Urothelium cell line (cell line): ENCODE measurements around the gene TRIM47.
"Not testable (repeated sequence)": the region's sequence is repeated elsewhere in the genome, so short reads cannot be mapped to it uniquely, and the experiment has no call there.

Experiments used
- DNase-seq: peaks from one replicate; pipeline ENCODE4 v3.0.0; 2011; ENCODE audit warnings: low spot score, mixed read lengths
- FAIRE-seq: peaks from 2 replicates; lab custom pipeline; 2011; peaks lifted over from hg19 to GRCh38; lab: Jason Lieb, UNC

TRIM47 gene

DNA sequence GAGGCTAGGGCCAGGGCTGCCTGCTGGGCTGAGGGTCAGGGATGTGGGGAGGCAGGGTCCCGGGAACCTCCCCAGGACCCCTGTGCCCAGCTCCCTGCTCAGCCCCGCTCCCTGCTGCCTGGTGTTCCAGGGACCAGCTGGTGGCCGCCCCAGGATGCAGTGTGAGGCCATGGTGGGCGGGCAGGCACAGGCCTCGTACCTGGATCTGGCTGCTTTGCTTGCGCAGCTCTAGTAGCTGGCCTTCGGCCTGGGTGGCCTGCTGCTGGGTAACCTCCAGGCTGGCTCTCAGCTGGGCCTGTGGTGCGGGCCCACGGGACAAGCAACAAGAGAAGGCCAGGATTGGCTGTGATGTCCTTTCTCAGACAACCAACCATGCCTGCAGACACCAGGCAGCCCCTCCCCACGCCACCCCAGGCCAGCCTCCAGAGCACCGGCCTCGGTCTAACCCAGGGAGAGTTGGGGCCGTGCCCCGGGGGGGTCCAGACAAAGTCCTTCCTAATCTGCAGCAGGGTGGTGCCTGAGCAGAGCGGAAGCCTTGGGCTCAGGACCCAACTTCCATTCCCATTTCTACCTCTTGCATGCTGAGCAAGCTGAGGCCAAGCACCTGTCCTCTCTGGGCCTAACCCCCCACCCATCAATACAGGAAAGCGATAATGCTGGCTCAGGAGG is 14.3 kb upstream of the TRIM47 start:
- FAIRE-seq (no peak), DNase-seq (no peak)

GRCh38 chr17:75891605-75892555 is 13.5 kb upstream of the TRIM47 start:
- peak; percentile 95 for FAIRE-seq
- DNase-seq: no peak

DNA sequence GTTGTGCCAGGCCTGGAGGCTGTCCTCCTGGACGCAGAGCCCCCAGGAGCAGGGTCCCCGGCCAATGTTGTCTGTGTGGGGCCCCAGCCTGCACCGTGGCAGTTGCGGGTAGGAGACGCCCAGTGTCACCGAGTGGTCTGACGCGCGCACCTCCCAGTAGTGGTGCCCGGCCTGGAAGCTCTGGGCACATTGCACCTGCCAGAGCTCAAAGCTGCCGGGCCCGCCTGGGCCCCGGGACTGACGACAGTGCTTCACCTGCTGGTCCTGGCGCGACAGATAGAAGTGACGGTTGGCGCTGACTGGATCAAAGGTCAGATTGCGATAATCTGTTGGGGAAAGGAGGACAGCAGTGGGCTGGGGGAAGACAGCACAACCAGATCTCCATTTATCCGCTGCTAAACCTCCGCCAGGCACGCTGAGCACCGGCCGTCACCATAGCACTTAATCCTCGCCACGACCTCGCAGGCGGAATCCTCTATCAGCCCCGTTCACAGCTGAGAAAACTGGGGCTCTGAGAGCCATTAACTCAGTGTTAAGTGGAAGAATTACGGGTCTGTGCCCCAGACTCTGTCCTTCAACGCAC is 12.7 kb upstream of the TRIM47 start:
- DNase-seq (no peak), FAIRE-seq (no peak)

GRCh38 chr17:75889454-75889853 is 11.1 kb upstream of the TRIM47 start:
- DNase-seq: no peak
- no peak for FAIRE-seq

DNA sequence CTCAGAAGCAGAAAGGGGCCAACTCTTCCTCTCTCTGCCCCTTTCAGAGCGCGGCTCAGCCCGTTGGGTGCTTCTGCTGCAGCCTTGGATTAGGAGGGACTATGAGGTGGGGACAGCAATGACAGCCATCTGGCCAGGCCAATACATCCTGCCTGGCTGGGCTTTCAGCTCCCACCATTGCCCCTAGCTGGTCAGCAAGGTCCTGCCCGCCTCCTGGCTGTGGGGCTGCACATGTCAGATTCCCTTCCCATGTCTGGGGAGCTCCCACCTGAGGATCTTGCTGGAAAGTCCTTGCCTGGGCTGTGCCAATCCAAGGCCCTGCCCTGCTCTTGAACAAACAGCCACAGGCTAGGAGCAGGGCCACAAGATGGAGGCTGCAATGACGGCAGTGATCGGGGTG is 10.1 kb upstream of the TRIM47 start:
- DNase-seq (no peak), FAIRE-seq (no peak)

- peak; percentile 35 for FAIRE-seq
- DNase-seq: not testable (repeated sequence)
Measured at GRCh38 chr17:75885860-75886259, 7.5 kb upstream of the TRIM47 start.

DNA sequence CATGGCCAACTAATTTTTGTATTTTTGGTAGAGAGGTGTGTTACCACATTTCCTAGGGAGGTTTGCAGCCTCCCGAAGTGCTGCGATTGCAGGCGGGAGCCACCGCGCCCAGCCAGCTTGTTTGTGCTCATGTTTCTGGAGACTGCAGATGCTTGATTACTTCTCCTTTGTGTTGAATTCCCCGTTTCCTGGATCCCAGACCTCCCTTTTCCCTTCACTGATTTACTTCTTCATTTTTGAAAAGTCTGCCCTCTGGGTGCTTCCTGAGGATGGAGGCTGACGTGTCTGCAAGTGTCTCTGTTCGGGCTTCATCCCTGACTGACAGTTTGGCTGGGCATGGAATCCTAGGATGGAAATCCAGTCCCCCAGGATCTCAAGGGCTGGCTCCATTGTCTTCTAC is 7.0 kb upstream of the TRIM47 start:
- DNase-seq (no peak), FAIRE-seq (no peak)

DNA sequence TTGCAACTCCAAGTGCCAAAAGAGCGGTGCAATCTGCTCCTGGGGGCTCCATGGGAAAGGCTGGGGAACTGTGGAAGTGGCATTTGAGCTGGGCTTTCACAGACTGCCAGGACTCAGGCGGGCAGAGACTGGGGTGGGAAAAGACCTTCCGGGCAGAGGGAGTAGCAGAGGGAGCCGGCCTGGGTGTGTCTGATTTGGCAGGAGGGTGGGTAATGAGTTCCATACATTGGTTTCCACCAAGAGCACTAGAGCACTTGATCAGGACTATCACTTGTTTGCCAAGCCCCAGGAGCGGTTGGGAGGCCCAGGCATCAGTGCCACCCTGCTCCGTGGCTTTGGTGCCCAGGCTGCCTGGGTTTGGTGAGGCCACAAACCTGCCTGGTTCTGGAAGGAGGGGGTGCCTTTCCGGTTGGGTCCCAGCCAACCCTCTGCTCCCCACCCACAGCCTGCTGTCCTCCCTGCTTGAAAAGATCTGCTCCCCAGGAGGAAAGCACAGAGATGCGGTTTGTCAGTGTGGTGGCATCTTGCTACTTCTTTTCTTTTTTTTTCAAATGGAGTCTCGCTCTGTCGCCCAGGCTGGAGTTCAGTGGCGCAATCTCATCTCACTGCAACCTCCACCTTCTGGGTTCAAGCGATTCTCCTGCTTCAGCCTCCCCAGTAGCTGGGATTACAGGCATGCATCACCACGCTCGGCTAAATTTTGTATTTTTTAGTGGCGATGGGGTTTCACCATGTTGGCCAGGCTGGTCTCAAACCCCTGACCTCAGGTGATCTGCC is 3.5 kb upstream of the TRIM47 start:
- FAIRE-seq: no peak
- no peak for DNase-seq

DNA sequence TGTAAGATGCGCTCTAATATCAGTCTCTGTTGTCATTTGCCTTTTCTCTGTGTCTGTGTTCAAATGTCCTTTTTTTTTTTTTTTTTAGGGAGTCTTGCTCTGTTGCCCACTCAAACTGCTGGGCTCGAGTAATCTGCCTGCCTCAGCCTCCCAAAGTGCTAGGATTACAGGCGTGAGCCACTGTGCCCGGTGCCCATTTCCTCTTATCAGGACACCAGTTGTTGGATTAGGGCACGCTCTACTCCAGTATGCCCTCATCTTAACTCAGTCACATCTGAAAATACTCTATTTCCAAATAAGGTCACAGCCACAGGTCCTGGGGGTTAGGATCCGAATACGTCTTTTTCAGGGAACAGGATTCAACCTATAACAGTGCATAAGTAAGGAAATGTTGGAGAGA is 1.9 kb upstream of the TRIM47 start:
- FAIRE-seq: no peak

GRCh38 chr17:75877752-75878173 is 618 bp downstream of the TRIM47 start:
- peak; percentile 87 for FAIRE-seq
- peak; percentile 87 for DNase-seq

More for the DNA sequence above, 1.9 kb upstream of the TRIM47 start:
- DNase-seq: no peak

GRCh38 chr17:75876938-75877751 is 1.2 kb downstream of the TRIM47 start:
- DNase-seq (peak; percentile 79), FAIRE-seq (no peak)

GRCh38 chr17:75876190-75876937 is 2.0 kb downstream of the TRIM47 start:
- DNase-seq (peak; percentile 78), FAIRE-seq (no peak)

DNA sequence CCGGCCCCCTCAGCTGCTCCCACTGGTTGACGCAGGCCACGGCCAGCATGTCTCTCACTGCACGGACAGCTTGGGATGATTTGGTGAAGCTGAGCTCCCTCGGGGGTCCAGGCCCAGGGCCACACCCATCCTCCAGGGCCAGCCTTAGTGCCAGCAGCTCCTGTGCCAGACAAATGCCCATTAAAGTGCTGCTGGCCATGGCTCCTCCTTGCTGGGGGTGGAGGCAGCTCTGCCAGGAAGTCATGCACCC is 2.5 kb downstream of the TRIM47 start:
- no peak for DNase-seq
- FAIRE-seq: no peak

DNA sequence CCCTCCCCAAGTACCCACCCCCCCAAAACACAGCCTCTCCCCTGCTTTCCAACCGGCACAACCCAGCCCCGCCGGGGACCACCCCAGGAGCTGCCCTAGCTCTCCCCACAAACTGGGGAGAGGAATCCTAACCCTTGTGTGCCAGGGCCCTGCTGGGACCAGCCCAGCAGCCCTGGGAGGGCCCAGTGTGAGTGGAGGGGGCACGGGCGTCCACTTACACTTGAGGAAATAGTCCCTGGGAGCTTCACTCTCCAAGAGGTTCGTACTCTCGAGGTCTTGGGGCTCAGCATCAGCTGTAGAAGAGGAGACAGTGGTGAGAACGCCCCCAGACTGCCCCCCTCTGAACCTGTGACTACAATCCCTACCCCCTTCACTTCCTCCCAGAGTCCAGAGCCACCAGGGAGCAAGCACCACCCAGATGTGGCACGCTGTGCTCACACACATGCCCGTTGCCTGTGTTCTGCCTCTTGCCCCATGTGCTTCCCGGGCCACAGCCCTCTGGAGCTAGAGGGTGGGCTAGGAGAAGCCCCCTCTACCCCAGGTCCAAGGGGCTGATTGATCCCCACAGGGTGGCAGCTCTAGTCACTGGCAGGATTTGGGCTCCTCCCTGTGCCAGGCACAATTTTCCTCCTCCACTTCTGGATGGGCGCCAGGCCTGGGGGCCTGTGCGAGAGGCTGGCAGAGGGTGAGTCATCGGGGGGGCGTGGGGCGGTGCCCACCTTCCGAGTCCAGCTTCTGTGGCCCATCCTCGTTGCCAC is 3.0 kb downstream of the TRIM47 start:
- DNase-seq: peak; percentile 50
- no peak for FAIRE-seq

DNA sequence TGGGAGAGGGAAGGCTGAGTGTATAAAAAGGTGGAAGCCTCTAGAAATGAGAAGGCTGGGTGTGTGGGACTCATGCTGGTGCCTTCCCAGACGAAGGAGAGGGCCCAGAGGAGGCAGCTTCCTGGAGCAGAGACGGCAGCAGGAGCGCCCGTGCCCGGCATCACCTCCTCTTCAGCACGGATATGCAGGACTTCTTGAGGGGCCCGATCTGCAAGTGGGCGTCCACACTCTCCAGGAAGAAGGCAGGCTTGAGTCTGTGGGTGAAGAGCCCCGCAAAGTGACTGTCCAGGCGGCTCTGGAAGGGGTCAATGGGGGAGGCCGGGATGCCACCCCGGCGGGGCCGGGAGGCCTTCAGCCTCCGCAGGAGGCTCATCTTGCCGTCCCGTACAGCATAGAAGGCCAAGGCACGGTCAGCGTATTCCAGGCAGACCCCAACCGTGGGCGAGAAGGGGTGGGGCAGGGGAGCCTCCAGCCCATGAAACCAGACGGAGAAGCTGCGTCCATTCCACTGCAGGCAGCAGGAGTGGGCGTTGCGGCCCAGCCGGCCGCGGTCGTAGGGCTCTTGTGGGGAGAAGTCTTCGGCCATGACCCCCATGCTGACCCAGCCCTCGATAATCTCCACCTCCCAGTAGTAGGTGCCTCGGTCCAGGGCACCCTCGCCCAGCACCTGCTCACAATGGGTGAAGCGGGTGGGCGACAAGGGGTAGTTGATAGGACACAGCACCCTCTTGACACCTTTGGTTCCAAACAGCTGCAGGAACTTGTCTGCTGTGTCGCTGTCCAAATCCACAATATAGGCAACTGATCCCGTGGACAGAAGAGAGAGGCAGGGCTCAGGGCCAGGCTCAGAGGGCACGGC is 3.8 kb downstream of the TRIM47 start:
- FAIRE-seq (no peak), DNase-seq (no peak)

DNA sequence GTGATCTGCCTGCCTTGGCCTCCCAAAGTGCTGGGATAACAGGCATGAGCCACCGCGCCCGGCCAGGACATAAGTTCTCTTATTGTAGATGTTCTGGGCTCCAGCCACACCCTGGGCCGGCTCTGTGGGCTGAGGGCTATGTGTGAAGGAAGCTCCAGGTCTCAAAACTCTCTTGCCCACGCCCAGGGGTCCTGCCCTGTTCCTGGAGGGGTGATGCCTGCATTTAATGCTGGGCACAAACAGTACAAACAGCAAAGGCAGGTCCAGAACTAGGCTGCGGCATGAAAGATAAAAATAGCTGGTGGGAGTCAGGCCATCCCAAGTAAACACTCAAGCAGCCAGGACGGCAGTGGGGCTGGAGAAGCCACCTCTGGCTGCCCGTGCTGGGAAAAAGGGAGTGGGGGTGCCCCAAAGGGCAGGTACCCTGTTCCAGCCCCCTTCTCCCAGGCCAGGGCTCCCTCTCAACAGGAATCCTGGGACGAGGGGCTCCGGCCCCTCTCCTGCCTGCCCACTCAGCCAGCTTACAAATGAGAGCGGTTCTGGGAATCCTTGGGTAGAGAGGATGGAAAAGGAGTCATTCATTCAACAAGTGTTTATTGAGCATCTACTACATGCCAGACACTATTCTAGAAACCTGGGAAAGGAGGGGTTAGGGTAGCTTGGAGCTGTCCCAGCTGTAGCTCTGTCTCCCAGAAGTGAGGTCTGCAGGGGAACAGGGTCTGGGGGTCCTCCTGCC is 4.6 kb downstream of the TRIM47 start:
- FAIRE-seq (no peak), DNase-seq (no peak)
